HCT116 (cell line): ENCODE data around the gene GRB10. TPM values are rescaled to one million over a fixed set of nuclear protein-coding genes. Genes with fewer than 3 reads are reported as not detected.

Experiments
- ATAC-seq: fragments of 200-7000 bp; cut with Tn5 transposase; 2 replicates; pipeline ENCODE4 v1.9.1; 2020; ENCODE audit warnings: mild to moderate bottlenecking, moderate library complexity
- BruUV-seq: library from RNA; stranded (reverse); fragments of 400-500 nt; replicated peaks from 2 replicates; lab custom pipeline; 2021; lab: Mats Ljungman, UMichigan
- CTCF ChIA-PET: fragments of 300-600 bp; sonication (Branson Sonifier 250); formaldehyde crosslinking; loops from one replicate; lab custom pipeline; 2021; ENCODE audit warnings: antibody characterized with exemption; lab: Charles Lee
- POLR2A ChIA-PET: fragments of 300-600, 350-600 bp; sonication (Branson Sonifier 250); formaldehyde crosslinking; loops from one replicate; lab custom pipeline; 2021; ENCODE audit warnings: antibody characterized with exemption; lab: Charles Lee
- RAD21 ChIA-PET, 2 experiments: fragments of 300-600 bp; sonication (Branson Sonifier 250); formaldehyde crosslinking; loops; one replicate each; lab custom pipeline; 2023; ENCODE audit warnings: low total read pairs in 2 of 2; ENCODE audit not compliant: uncharacterized antibody in 2 of 2, unreplicated experiment in 2 of 2, low non-redundant PET in 1 of 2; lab: Charles Lee
- DNase-seq: peaks from one replicate; pipeline ENCODE4 v3.0.0-alpha.2; 2010; ENCODE audit warnings: low read depth, low spot score
- H2AFZ ChIP-seq: fragments of 200-600 bp; shearing (Covaris generic), sonication (generic); 2 replicates; pipeline ENCODE4 v1.6.1; 2017; ENCODE audit warnings: low read depth, mixed run types, mixed read lengths, antibody characterized with exemption, low read length; ENCODE audit not compliant: poor library complexity, severe bottlenecking
- H3K27ac ChIP-seq: 2 replicates; pipeline ENCODE4 v1.5.1; 2012; ENCODE audit warnings: low read depth, low read length
- H3K27me3 ChIP-seq: fragments of 200-600 bp; sonication (generic); 2 replicates; pipeline ENCODE4 v1.6.1; 2016; ENCODE audit warnings: mixed run types, low read length, mixed read lengths; ENCODE audit not compliant: insufficient read depth
- H3K36me3 ChIP-seq, 2 experiments: fragments of 200-500 bp in 1 of 2; fragments of 200-600 bp in 1 of 2; sonication (Bioruptor generic) in 1 of 2; sonication (generic) in 1 of 2; 2 replicates each; pipeline versions ENCODE4 v1.5.1 to v1.6.1; 2014 to 2016; ENCODE audit warnings: low read length in 2 of 2, inconsistent platforms in 1 of 2, mixed read lengths in 1 of 2, mixed run types in 1 of 2; ENCODE audit not compliant: insufficient read depth in 2 of 2, control insufficient read depth in 1 of 2
- H3K4me1 ChIP-seq, 2 experiments: fragments of 200-600 bp in 1 of 2; sonication (generic) in 1 of 2; 2 replicates each; pipeline versions ENCODE4 v1.5.1 to v1.6.1; 2012 to 2017; ENCODE audit warnings: low read length in 2 of 2, inconsistent platforms in 1 of 2, mild to moderate bottlenecking in 1 of 2, mixed read lengths in 1 of 2, mixed run types in 1 of 2, moderate library complexity in 1 of 2; ENCODE audit not compliant: insufficient read depth in 2 of 2, control insufficient read depth in 1 of 2
- H3K4me2 ChIP-seq: fragments of 200-600 bp; sonication (generic); 2 replicates; pipeline ENCODE4 v1.6.1; 2017; ENCODE audit warnings: mixed run types, low read length, mixed read lengths
- H3K4me3 ChIP-seq, 2 experiments: fragments of 200-600 bp in 1 of 2; sonication (generic) in 1 of 2; replicated peaks in 1 of 2; 2 replicates each; pipeline ENCODE4 v1.5.1; 2011 to 2016; ENCODE audit warnings: low read length in 2 of 2, control low read depth in 1 of 2, low read depth in 1 of 2, mild to moderate bottlenecking in 1 of 2, mixed read lengths in 1 of 2, mixed run types in 1 of 2
- H3K79me2 ChIP-seq: fragments of 200-600 bp; sonication (generic); 2 replicates; pipeline ENCODE4 v1.6.1; 2017; ENCODE audit warnings: mild to moderate bottlenecking, mixed run types, low read length, moderate library complexity, mixed read lengths; ENCODE audit not compliant: insufficient read depth
- H3K9ac ChIP-seq: fragments of 200-600 bp; sonication (generic); 2 replicates; pipeline ENCODE4 v1.6.1; 2016; ENCODE audit warnings: low read length, mixed read lengths
- H3K9me2 ChIP-seq: fragments of 200-600 bp; sonication (generic), shearing (Covaris generic); 2 replicates; pipeline ENCODE4 v1.6.1; 2017; ENCODE audit warnings: mixed run types, mild to moderate bottlenecking, moderate library complexity; ENCODE audit not compliant: insufficient read depth
- H3K9me3 ChIP-seq, 2 experiments: fragments of 200-500 bp in 1 of 2; fragments of 200-600 bp in 1 of 2; sonication (Bioruptor generic) in 1 of 2; sonication (generic) in 1 of 2; 2 replicates each; pipeline ENCODE4 v1.6.1; 2014 to 2017; ENCODE audit warnings: low read length in 2 of 2, mixed read lengths in 2 of 2, inconsistent platforms in 1 of 2, low read depth in 1 of 2, mild to moderate bottlenecking in 1 of 2, mixed run types in 1 of 2, moderate library complexity in 1 of 2; ENCODE audit not compliant: control insufficient read depth in 1 of 2, insufficient read depth in 1 of 2
- H4K20me1 ChIP-seq: fragments of 200-600 bp; sonication (generic), shearing (Covaris generic); 2 replicates; pipeline ENCODE4 v1.6.1; 2017; ENCODE audit warnings: mixed run types, mild to moderate bottlenecking, moderate library complexity; ENCODE audit not compliant: insufficient read depth
- CBX3 ChIP-seq: IDR thresholded peaks from 2 replicates; pipeline ENCODE4 v1.6.1; 2012; ENCODE audit warnings: low read depth
- EZH2phosphoT487 ChIP-seq: fragments of 200-600 bp; IDR thresholded peaks from 2 replicates; pipeline ENCODE4 v1.6.1; 2018; ENCODE audit warnings: antibody characterized with exemption, borderline replicate concordance
- FOSL1 ChIP-seq: IDR thresholded peaks from 2 replicates; pipeline ENCODE4 v1.6.1; 2012; ENCODE audit warnings: low read depth
- JUND ChIP-seq: IDR thresholded peaks from 2 replicates; pipeline ENCODE4 v1.6.1; 2012
- POLR2AphosphoS5 ChIP-seq: IDR thresholded peaks from 2 replicates; pipeline ENCODE4 v1.6.1; 2011; ENCODE audit warnings: mild to moderate bottlenecking, low read depth, low read length, moderate library complexity
- SIN3A ChIP-seq: IDR thresholded peaks from 2 replicates; pipeline ENCODE4 v1.6.1; 2012; ENCODE audit warnings: low read depth
- SP1 ChIP-seq: IDR thresholded peaks from 2 replicates; pipeline ENCODE4 v1.6.1; 2012; ENCODE audit warnings: low read depth
- SRF ChIP-seq: IDR thresholded peaks from 2 replicates; pipeline ENCODE4 v1.6.1; 2012; ENCODE audit warnings: low read depth
- TCF7L2 ChIP-seq: IDR thresholded peaks from 2 replicates; pipeline ENCODE4 v1.7.0; 2011; ENCODE audit warnings: borderline replicate concordance, inconsistent platforms; ENCODE audit not compliant: insufficient read depth, insufficient read length; ENCODE audit errors: extremely low read depth
- intact Hi-C: fragments of 100-400 bp; cut with micrococcal nuclease; formaldehyde crosslinking; loops from 2 replicates; pipeline ENCODE4 v1.10.0; 2022
- total RNA-seq: library from RNA; stranded (reverse); gene quantifications from one replicate; pipeline ENCODE4 v1.2.1, GENCODE V29; 2021; ENCODE audit not compliant: unreplicated experiment
- TF ChIP-seq, protein P1 (sequence below): IDR thresholded peaks from 2 replicates; pipeline ENCODE4 v1.6.1; 2012
- TF ChIP-seq, protein P2 (sequence below): IDR thresholded peaks from 2 replicates; pipeline ENCODE4 v1.6.1; 2012; ENCODE audit warnings: low read depth

The GRB10 gene
- total RNA-seq, 1 experiment from 2014 or later: 37.3 TPM

DNA sequence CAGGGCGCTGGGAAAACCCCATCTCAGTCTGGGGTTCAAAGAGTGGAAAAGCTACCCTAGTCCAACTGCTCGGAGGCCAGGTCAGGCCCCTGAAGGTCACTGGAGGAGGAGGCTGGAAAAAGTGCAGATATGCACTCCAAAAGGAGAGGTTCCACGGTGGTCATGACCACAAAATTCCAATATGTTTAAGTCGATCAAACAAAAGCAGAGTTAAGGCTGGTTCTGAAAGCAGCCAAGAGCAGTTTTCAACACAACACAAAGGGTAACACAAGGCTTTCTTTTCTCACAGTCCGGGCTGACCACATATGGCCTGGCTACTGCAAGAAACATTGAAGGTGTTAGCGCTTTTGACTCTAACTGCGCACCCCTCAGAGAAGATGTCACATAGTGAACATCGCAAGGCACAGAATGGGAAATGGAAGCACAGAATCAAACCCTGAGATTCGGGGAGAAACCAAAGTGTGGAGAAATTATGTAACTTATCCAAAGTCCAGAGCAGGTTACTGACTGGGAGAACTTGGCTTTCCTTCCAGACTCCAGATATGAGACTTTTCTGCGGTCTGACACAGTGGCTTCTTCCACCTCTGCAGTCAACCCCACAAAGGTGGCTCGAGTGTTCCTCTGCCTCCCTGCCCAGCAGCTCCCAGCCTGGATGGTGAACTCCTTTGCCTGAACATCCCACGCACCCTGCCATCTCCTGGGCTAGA, 1.3 kb upstream of the GRB10 start:
- no peak for DNase-seq
- Histone ChIP-seq H2AFZ (no peak overlapping the region), H3K27me3 (no peaks in the 10 kb centered on the region), H3K79me2 (no peaks in the 10 kb centered on the region; the same call in 1 of the 2 replicates), H3K9me2 (no peaks in the 10 kb centered on the region), H3K4me2 (no peak overlapping the region), H3K36me3 (no peaks in the 10 kb centered on the region), H3K4me1 (no peaks in the 10 kb centered on the region), H3K9me3 (no peaks in the 10 kb centered on the region; a peak in 1 of 4 replicates), H4K20me1 (no peaks in the 10 kb centered on the region), H3K9ac (no peak overlapping the region), H3K4me3 (no peak overlapping the region), H3K27ac (no peak overlapping the region)
- RAD21 ChIA-PET: no interaction called here
- BruUV-seq: no TSS peak
- POLR2A ChIA-PET: no interaction called here
- no peak for ATAC-seq
- intact Hi-C loops: no loop called here
- CTCF ChIA-PET: no interaction called here
- TF ChIP-seq CBX3 (no peak), SRF (no peak)
- TF ChIP-seq, protein P1, sequence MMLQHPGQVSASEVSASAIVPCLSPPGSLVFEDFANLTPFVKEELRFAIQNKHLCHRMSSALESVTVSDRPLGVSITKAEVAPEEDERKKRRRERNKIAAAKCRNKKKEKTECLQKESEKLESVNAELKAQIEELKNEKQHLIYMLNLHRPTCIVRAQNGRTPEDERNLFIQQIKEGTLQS: no peak

DNA sequence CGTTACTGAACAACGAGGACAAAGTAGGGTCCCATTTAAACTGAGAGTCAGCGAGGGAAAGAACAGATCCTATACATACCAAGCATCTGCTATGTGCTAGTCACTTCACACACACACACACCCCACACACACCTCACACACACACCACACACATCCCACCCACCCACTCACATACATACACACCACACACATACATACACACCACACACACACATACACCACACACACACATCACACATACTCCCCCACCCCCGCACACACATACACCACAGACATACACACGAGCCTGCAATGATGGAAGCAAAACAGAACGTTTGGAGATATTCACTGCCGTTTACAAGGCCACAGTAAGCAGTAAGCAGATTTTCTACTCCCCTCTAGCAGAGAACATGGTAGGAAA, 607 bp upstream of the GRB10 start:
- H3K9me2 ChIP-seq: no peaks in the 10 kb centered on the region
- no peaks in the 10 kb centered on the region for H3K4me1 ChIP-seq
- ATAC-seq (no peak), DNase-seq (no peak)
- H3K9me3 ChIP-seq: no peaks in the 10 kb centered on the region
- POLR2A ChIA-PET: no interaction called here
- no peak overlapping the region for H3K27ac ChIP-seq
- no peak overlapping the region for H2AFZ ChIP-seq
- H3K79me2 ChIP-seq: no peaks in the 10 kb centered on the region
- intact Hi-C loops: no loop called here
- no peaks in the 10 kb centered on the region for H4K20me1 ChIP-seq
- H3K4me2 ChIP-seq: no peak overlapping the region
- RAD21 ChIA-PET: no interaction called here
- no peaks in the 10 kb centered on the region for H3K36me3 ChIP-seq
- no peak overlapping the region for H3K4me3 ChIP-seq
- H3K27me3 ChIP-seq: no peaks in the 10 kb centered on the region
- TF ChIP-seq, protein P1: no peak
- TF ChIP-seq JUND (no peak), EZH2phosphoT487 (no peak), SIN3A (no peak), FOSL1 (no peak), TCF7L2 (no peak), POLR2AphosphoS5 (no peak), SRF (no peak), SP1 (no peak)
- TF ChIP-seq, protein P2, sequence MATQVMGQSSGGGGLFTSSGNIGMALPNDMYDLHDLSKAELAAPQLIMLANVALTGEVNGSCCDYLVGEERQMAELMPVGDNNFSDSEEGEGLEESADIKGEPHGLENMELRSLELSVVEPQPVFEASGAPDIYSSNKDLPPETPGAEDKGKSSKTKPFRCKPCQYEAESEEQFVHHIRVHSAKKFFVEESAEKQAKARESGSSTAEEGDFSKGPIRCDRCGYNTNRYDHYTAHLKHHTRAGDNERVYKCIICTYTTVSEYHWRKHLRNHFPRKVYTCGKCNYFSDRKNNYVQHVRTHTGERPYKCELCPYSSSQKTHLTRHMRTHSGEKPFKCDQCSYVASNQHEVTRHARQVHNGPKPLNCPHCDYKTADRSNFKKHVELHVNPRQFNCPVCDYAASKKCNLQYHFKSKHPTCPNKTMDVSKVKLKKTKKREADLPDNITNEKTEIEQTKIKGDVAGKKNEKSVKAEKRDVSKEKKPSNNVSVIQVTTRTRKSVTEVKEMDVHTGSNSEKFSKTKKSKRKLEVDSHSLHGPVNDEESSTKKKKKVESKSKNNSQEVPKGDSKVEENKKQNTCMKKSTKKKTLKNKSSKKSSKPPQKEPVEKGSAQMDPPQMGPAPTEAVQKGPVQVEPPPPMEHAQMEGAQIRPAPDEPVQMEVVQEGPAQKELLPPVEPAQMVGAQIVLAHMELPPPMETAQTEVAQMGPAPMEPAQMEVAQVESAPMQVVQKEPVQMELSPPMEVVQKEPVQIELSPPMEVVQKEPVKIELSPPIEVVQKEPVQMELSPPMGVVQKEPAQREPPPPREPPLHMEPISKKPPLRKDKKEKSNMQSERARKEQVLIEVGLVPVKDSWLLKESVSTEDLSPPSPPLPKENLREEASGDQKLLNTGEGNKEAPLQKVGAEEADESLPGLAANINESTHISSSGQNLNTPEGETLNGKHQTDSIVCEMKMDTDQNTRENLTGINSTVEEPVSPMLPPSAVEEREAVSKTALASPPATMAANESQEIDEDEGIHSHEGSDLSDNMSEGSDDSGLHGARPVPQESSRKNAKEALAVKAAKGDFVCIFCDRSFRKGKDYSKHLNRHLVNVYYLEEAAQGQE: no peak
- no peak overlapping the region for H3K9ac ChIP-seq
- CTCF ChIA-PET: no interaction called here
- BruUV-seq: no TSS peak
